GM23338 (cell line): ENCODE data around the gene ULBP3. TPM values are rescaled to one million over a fixed set of nuclear protein-coding genes. Genes with fewer than 3 reads are reported as not detected.

Experiments
- ATAC-seq: fragments of 200-7000 bp; cut with Tn5 transposase; 3 replicates; pipeline ENCODE4 v1.9.1; 2020
- DNase-seq: peaks from one replicate; pipeline ENCODE4 v3.0.0-alpha.2; 2015; ENCODE audit warnings: low spot score
- H2AFZ ChIP-seq: fragments of 200-600 bp; sonication (generic); 2 replicates; pipeline ENCODE4 v1.8.0; 2016; ENCODE audit warnings: antibody characterized with exemption, mild to moderate bottlenecking, moderate library complexity
- H3F3A ChIP-seq: fragments of 200-600 bp; sonication (generic); replicated peaks from 2 replicates; pipeline ENCODE4 v1.8.0; 2017; ENCODE audit warnings: antibody characterized with exemption, mixed run types, low read depth
- H3K27ac ChIP-seq: fragments of 200-600 bp; sonication (generic); 2 replicates; pipeline ENCODE4 v1.6.1; 2016; ENCODE audit warnings: low read depth
- H3K27me3 ChIP-seq: fragments of 200-600 bp; sonication (generic); 2 replicates; pipeline ENCODE4 v1.8.0; 2016; ENCODE audit warnings: mild to moderate bottlenecking, mixed run types, moderate library complexity; ENCODE audit not compliant: insufficient read depth
- H3K36me3 ChIP-seq: fragments of 200-600 bp; sonication (generic); 2 replicates; pipeline ENCODE4 v1.8.0; 2016; ENCODE audit warnings: mild to moderate bottlenecking; ENCODE audit not compliant: insufficient read depth
- H3K4me1 ChIP-seq: fragments of 200-600 bp; sonication (generic); 2 replicates; pipeline ENCODE4 v1.8.0; 2016; ENCODE audit warnings: mild to moderate bottlenecking, moderate library complexity; ENCODE audit not compliant: insufficient read depth
- H3K4me2 ChIP-seq: fragments of 200-600 bp; sonication (generic); 2 replicates; pipeline ENCODE4 v1.7.1; 2017; ENCODE audit warnings: mixed run types
- H3K4me3 ChIP-seq: fragments of 200-600 bp; sonication (generic); 2 replicates; pipeline ENCODE4 v1.6.1; 2016; ENCODE audit warnings: mixed run types
- H3K79me2 ChIP-seq: fragments of 200-600 bp; sonication (generic); replicated peaks from 2 replicates; pipeline ENCODE4 v1.8.0; 2017; ENCODE audit warnings: mild to moderate bottlenecking; ENCODE audit not compliant: insufficient read depth
- H3K9me2 ChIP-seq: fragments of 200-600 bp; sonication (generic); 2 replicates; pipeline ENCODE4 v1.8.0; 2017; ENCODE audit not compliant: insufficient read depth
- H4K20me1 ChIP-seq: fragments of 200-600 bp; sonication (generic); replicated peaks from 2 replicates; pipeline ENCODE4 v1.8.0; 2017; ENCODE audit warnings: mild to moderate bottlenecking; ENCODE audit not compliant: insufficient read depth
- H3K27ac Mint-ChIP-seq: 2 replicates; pipeline ENCODE4 v1.8.0; 2020; ENCODE audit warnings: inconsistent platforms, mild to moderate bottlenecking, moderate library complexity, mixed read lengths
- H3K27me3 Mint-ChIP-seq: 3 replicates; pipeline ENCODE4 v1.8.0; 2022; ENCODE audit warnings: low read depth, mild to moderate bottlenecking, moderate library complexity, mixed read lengths, inconsistent platforms; ENCODE audit not compliant: insufficient read depth, poor library complexity
- H3K36me3 Mint-ChIP-seq: 3 replicates; pipeline ENCODE4 v1.8.0; 2021; ENCODE audit warnings: low read depth, mild to moderate bottlenecking, inconsistent platforms, moderate library complexity, mixed read lengths
- H3K4me1 Mint-ChIP-seq: 3 replicates; pipeline ENCODE4 v1.8.0; 2020; ENCODE audit warnings: mild to moderate bottlenecking, inconsistent platforms, mixed read lengths
- H3K4me3 Mint-ChIP-seq: 3 replicates; pipeline ENCODE4 v1.8.0; 2021; ENCODE audit warnings: moderate library complexity, mild to moderate bottlenecking, inconsistent platforms, mixed read lengths
- H3K9me3 Mint-ChIP-seq: 3 replicates; pipeline ENCODE4 v1.8.0; 2020; ENCODE audit warnings: moderate library complexity, mild to moderate bottlenecking, inconsistent platforms, mixed read lengths
- CREB1 ChIP-seq: fragments of 250-450 bp; sonication (Bioruptor Pico); IDR thresholded peaks from 2 replicates; pipeline ENCODE4 v1.5.0; 2020; ENCODE audit warnings: low read depth, mild to moderate bottlenecking, moderate library complexity
- JUNB ChIP-seq: IDR thresholded peaks from one replicate; pipeline ENCODE4 v1.6.1; 2016; ENCODE audit warnings: antibody characterized with exemption; ENCODE audit not compliant: unreplicated experiment
- NANOG ChIP-seq: IDR thresholded peaks from 2 replicates; pipeline ENCODE4 v1.6.1; 2016; ENCODE audit warnings: antibody characterized with exemption, borderline replicate concordance
- REST ChIP-seq: IDR thresholded peaks from one replicate; pipeline ENCODE4 v1.6.1; 2018; ENCODE audit warnings: antibody characterized with exemption; ENCODE audit not compliant: unreplicated experiment
- STAT1 ChIP-seq: IDR thresholded peaks from one replicate; pipeline ENCODE4 v1.6.1; 2016; ENCODE audit warnings: antibody characterized with exemption; ENCODE audit not compliant: unreplicated experiment
- ZNF114 ChIP-seq: fragments of 250-450 bp; sonication (Bioruptor Pico); IDR thresholded peaks from 2 replicates; pipeline ENCODE4 v1.5.0; 2020; ENCODE audit warnings: mild to moderate bottlenecking, moderate library complexity
- ZNF331 ChIP-seq: fragments of 250-450 bp; sonication (Bioruptor Pico); IDR thresholded peaks from 2 replicates; pipeline ENCODE4 v1.5.0; 2020; ENCODE audit warnings: low read depth, mild to moderate bottlenecking, moderate library complexity
- polyA plus RNA-seq: library from polyadenylated mRNA; unstranded; fragments of >200 nt; fragmentation: Nextera tagmentation; extraction: Ambion mirVana; gene quantifications from 2 replicates; pipeline ENCODE4 v1.2.1, GENCODE V29; 2016
- total RNA-seq: library from RNA; depleted of rRNA; stranded (reverse); fragments of >200 nt; shearing (Covaris generic); gene quantifications from 2 replicates; pipeline ENCODE4 v1.2.3, GENCODE V29; 2014
- TF ChIP-seq, protein P1 (sequence below): fragments of 250-450 bp; sonication (Bioruptor Pico); IDR thresholded peaks from 2 replicates; pipeline ENCODE4 v1.5.0; 2020; ENCODE audit warnings: mild to moderate bottlenecking, moderate library complexity
- TF ChIP-seq, protein P2 (sequence below), 2 experiments: fragments of 200-600 bp in 1 of 2; sonication (generic) in 1 of 2; conservative IDR thresholded peaks; 2 replicates each; pipeline versions ENCODE4 v1.5.1 to v1.6.1; 2016 to 2017; ENCODE audit warnings: antibody characterized with exemption in 2 of 2, low read depth in 2 of 2, mild to moderate bottlenecking in 2 of 2, moderate library complexity in 1 of 2

Gene ULBP3
- total and polyA plus RNA-seq, 2 experiments from 2014 or later: 0.60 to 4.2 TPM

DNA sequence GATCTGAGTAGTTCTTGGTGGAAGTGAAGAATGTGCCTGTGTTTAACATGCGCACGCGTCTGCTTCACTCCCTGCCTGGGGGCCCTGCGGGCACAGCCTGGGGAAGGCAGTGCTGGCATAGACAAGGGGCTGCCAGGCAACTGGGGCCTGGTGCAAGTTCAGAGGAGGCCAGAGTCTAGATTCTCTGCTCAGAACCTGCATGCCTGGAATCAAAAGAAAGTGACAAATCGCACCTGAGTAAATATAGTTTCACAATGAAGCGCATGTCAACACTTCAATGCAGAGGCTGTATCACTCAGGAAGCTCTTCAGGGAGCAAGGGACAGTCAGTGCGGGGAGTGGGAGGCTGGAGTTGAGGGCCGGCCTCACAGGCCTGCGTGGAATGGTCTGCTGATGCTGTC is 49.7 kb upstream of the ULBP3 start:
- H3K27me3 Mint-ChIP-seq: peaks cover 4% of the 10 kb centered on the region
- H3K9me3 Mint-ChIP-seq: peaks cover 5% of the 10 kb centered on the region; the same call in 1 of the 3 replicates
- Histone ChIP-seq H3K27me3 (no peaks in the 10 kb centered on the region), H3K9me2 (no peaks in the 10 kb centered on the region), H3K79me2 (no peaks in the 10 kb centered on the region), H2AFZ (0 out of 2 replicates have a peak overlapping the region, but pooled peaks have one; percentile 60), H4K20me1 (no peaks in the 10 kb centered on the region), H3F3A (no peaks in the 10 kb centered on the region), H3K36me3 (no peaks in the 10 kb centered on the region), H3K27ac (no peak overlapping the region), H3K4me3 (no peak overlapping the region), H3K4me2 (no peak overlapping the region), H3K4me1 (no peaks in the 10 kb centered on the region)
- peak; percentile 50 for ATAC-seq
- H3K36me3 Mint-ChIP-seq: no peaks in the 10 kb centered on the region
- H3K4me3 Mint-ChIP-seq: no peak overlapping the region
- DNase-seq: no peak
- no peak overlapping the region for H3K27ac Mint-ChIP-seq
- no peak for TF ChIP-seq STAT1
- TF ChIP-seq JUNB: no peak
- TF ChIP-seq NANOG: no peak
- TF ChIP-seq, protein P1, sequence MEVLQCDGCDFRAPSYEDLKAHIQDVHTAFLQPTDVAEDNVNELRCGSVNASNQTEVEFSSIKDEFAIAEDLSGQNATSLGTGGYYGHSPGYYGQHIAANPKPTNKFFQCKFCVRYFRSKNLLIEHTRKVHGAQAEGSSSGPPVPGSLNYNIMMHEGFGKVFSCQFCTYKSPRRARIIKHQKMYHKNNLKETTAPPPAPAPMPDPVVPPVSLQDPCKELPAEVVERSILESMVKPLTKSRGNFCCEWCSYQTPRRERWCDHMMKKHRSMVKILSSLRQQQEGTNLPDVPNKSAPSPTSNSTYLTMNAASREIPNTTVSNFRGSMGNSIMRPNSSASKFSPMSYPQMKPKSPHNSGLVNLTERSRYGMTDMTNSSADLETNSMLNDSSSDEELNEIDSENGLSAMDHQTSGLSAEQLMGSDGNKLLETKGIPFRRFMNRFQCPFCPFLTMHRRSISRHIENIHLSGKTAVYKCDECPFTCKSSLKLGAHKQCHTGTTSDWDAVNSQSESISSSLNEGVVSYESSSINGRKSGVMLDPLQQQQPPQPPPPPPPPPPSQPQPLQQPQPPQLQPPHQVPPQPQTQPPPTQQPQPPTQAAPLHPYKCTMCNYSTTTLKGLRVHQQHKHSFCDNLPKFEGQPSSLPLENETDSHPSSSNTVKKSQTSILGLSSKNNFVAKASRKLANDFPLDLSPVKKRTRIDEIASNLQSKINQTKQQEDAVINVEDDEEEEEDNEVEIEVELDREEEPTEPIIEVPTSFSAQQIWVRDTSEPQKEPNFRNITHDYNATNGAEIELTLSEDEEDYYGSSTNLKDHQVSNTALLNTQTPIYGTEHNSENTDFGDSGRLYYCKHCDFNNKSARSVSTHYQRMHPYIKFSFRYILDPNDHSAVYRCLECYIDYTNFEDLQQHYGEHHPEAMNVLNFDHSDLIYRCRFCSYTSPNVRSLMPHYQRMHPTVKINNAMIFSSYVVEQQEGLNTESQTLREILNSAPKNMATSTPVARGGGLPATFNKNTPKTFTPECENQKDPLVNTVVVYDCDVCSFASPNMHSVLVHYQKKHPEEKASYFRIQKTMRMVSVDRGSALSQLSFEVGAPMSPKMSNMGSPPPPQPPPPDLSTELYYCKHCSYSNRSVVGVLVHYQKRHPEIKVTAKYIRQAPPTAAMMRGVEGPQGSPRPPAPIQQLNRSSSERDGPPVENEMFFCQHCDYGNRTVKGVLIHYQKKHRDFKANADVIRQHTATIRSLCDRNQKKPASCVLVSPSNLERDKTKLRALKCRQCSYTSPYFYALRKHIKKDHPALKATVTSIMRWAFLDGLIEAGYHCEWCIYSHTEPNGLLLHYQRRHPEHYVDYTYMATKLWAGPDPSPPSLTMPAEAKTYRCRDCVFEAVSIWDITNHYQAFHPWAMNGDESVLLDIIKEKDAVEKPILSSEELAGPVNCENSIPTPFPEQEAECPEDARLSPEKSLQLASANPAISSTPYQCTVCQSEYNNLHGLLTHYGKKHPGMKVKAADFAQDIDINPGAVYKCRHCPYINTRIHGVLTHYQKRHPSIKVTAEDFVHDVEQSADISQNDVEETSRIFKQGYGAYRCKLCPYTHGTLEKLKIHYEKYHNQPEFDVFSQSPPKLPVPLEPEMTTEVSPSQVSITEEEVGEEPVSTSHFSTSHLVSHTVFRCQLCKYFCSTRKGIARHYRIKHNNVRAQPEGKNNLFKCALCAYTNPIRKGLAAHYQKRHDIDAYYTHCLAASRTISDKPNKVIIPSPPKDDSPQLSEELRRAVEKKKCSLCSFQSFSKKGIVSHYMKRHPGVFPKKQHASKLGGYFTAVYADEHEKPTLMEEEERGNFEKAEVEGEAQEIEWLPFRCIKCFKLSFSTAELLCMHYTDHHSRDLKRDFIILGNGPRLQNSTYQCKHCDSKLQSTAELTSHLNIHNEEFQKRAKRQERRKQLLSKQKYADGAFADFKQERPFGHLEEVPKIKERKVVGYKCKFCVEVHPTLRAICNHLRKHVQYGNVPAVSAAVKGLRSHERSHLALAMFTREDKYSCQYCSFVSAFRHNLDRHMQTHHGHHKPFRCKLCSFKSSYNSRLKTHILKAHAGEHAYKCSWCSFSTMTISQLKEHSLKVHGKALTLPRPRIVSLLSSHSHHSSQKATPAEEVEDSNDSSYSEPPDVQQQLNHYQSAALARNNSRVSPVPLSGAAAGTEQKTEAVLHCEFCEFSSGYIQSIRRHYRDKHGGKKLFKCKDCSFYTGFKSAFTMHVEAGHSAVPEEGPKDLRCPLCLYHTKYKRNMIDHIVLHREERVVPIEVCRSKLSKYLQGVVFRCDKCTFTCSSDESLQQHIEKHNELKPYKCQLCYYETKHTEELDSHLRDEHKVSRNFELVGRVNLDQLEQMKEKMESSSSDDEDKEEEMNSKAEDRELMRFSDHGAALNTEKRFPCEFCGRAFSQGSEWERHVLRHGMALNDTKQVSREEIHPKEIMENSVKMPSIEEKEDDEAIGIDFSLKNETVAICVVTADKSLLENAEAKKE: no peak
- no peak for TF ChIP-seq CREB1 (CRISPR knock-in tag)
- TF ChIP-seq, protein P2, sequence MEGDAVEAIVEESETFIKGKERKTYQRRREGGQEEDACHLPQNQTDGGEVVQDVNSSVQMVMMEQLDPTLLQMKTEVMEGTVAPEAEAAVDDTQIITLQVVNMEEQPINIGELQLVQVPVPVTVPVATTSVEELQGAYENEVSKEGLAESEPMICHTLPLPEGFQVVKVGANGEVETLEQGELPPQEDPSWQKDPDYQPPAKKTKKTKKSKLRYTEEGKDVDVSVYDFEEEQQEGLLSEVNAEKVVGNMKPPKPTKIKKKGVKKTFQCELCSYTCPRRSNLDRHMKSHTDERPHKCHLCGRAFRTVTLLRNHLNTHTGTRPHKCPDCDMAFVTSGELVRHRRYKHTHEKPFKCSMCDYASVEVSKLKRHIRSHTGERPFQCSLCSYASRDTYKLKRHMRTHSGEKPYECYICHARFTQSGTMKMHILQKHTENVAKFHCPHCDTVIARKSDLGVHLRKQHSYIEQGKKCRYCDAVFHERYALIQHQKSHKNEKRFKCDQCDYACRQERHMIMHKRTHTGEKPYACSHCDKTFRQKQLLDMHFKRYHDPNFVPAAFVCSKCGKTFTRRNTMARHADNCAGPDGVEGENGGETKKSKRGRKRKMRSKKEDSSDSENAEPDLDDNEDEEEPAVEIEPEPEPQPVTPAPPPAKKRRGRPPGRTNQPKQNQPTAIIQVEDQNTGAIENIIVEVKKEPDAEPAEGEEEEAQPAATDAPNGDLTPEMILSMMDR (conservative IDR thresholded peaks at IDR 0.05; ENCODE audit: low read depth in 2 of 2): no peak
- no peak for TF ChIP-seq ZNF114 (CRISPR knock-in tag)
- TF ChIP-seq ZNF331: no peak
- no peak for TF ChIP-seq REST
- H3K4me1 Mint-ChIP-seq: peaks cover 9% of the 10 kb centered on the region; the same call in 2 of the 3 replicates
